ENCODE results near the gene WWC1. TPM values are rescaled to one million over a fixed set of nuclear protein-coding genes. Genes with fewer than 3 reads are reported as not detected.
"Not testable (repeated sequence)": the region's sequence is repeated elsewhere in the genome, so short reads cannot be mapped to it uniquely, and the experiment has no call there.

Gene WWC1
- total RNA-seq, 1 experiment from 2014 or later: 52.6 TPM

DNA sequence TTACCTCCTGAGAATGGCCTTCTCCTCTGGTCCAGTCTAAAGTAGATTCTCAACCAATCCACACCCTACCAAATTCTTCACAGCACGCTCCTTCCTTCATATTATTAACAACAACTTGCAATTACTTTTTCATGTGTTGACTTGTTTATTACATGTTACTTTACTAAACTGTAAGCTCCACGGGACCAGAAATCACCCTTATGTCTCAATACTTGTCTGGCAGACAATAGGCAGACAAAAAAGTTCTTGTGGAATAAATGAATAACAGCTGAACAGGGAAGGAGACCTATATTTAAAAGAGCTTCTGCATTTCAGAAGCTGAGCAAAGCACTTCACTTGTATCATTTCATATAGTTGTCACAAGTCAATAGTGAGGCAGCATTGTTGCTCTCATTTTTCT lies 5.7 kb upstream of the WWC1 start:
- CTCF ChIA-PET: no interaction called here
- Histone ChIP-seq H3K27me3 (ENCODE audit: insufficient read depth, low read length) (no peaks in the 10 kb centered on the region), H3K36me3 (ENCODE audit: control insufficient read depth in 1 of 2, insufficient read depth in 2 of 2, low read length in 2 of 2) (no peaks in the 10 kb centered on the region), H3K27ac (ENCODE audit: low read depth, low read length) (no peak overlapping the region), H3K9me3 (ENCODE audit: control insufficient read depth in 1 of 2, insufficient read depth in 1 of 2, low read depth in 1 of 2, low read length in 2 of 2) (no peaks in the 10 kb centered on the region), H3K79me2 (ENCODE audit: insufficient read depth, low read length) (no peaks in the 10 kb centered on the region), H2AFZ (ENCODE audit: low read depth, low read length, poor library complexity, severe bottlenecking) (no peak overlapping the region), H3K9me2 (ENCODE audit: insufficient read depth) (no peaks in the 10 kb centered on the region), H3K9ac (ENCODE audit: low read length) (no peak overlapping the region), H4K20me1 (ENCODE audit: insufficient read depth) (no peaks in the 10 kb centered on the region), H3K4me1 (ENCODE audit: control insufficient read depth in 1 of 2, insufficient read depth in 2 of 2, low read length in 2 of 2) (peaks cover 26 to 38% of the 10 kb centered on the region in 2 experiments), H3K4me2 (ENCODE audit: low read length) (no peak overlapping the region), H3K4me3 (replicated peaks in 1 of 2; ENCODE audit: low read depth in 1 of 2, low read length in 2 of 2) (no peak overlapping the region)
- RAD21 ChIA-PET (ENCODE audit: low non-redundant PET in 1 of 2, low total read pairs in 2 of 2, uncharacterized antibody in 2 of 2, unreplicated experiment in 2 of 2): no interaction called here
- POLR2A ChIA-PET: interaction anchor here (0.6 kb wide), 1 partner anchor 339 kb away, joined by 3 read pairs; no protein-coding TSS in a partner anchor
- intact Hi-C loops (cut with micrococcal nuclease): no loop called here
- BruUV-seq (replicated peaks): no TSS peak
- ATAC-seq: no peak
- no peak for DNase-seq (ENCODE audit: low read depth, low spot score)
- TF ChIP-seq ZFX (IDR thresholded peaks at IDR 0.05): no peak
- no peak for TF ChIP-seq JUND (IDR thresholded peaks at IDR 0.05)
- TF ChIP-seq SRF (IDR thresholded peaks at IDR 0.05; ENCODE audit: low read depth): no peak

- ChIA-PET POLR2A (interaction anchor here (0.6 kb wide), 1 partner anchor 339 kb away, joined by 3 read pairs; no protein-coding TSS in a partner anchor), RAD21 (ENCODE audit: low non-redundant PET in 1 of 2, low total read pairs in 2 of 2, uncharacterized antibody in 2 of 2, unreplicated experiment in 2 of 2) (no interaction called here), CTCF (no interaction called here)
- intact Hi-C loops (cut with micrococcal nuclease): no loop called here
- H3K36me3 ChIP-seq (ENCODE audit: control insufficient read depth in 1 of 2, insufficient read depth in 2 of 2, low read length in 2 of 2): no peaks in the 10 kb centered on the region
- no peak overlapping the region for H3K4me3 ChIP-seq (replicated peaks in 1 of 2; ENCODE audit: low read depth in 1 of 2, low read length in 2 of 2)
- no peaks in the 10 kb centered on the region for H3K27me3 ChIP-seq (ENCODE audit: insufficient read depth, low read length)
- no peaks in the 10 kb centered on the region for H3K9me2 ChIP-seq (ENCODE audit: insufficient read depth)
- no peaks in the 10 kb centered on the region for H4K20me1 ChIP-seq (ENCODE audit: insufficient read depth)
- H2AFZ ChIP-seq (ENCODE audit: low read depth, low read length, poor library complexity, severe bottlenecking): no peak overlapping the region
- DNase-seq (ENCODE audit: low read depth, low spot score) (no peak), ATAC-seq (no peak)
- peaks cover 29 to 43% of the 10 kb centered on the region in 2 experiments for H3K4me1 ChIP-seq (ENCODE audit: control insufficient read depth in 1 of 2, insufficient read depth in 2 of 2, low read length in 2 of 2)
- 0 out of 2 replicates have a peak, but pooled peaks cover 3% of the 10 kb centered on the region for H3K79me2 ChIP-seq (ENCODE audit: insufficient read depth, low read length)
- no peaks in the 10 kb centered on the region for H3K9me3 ChIP-seq (ENCODE audit: control insufficient read depth in 1 of 2, insufficient read depth in 1 of 2, low read depth in 1 of 2, low read length in 2 of 2)
- no peak overlapping the region for H3K9ac ChIP-seq (ENCODE audit: low read length)
- no TSS peak for BruUV-seq (replicated peaks)
- H3K4me2 ChIP-seq (ENCODE audit: low read length): no peak overlapping the region
- TF ChIP-seq RAD21 (IDR thresholded peaks at IDR 0.05; ENCODE audit: low read depth) (no peak), ELF1 (IDR thresholded peaks at IDR 0.05; ENCODE audit: borderline replicate concordance, low read depth) (no peak), SP1 (IDR thresholded peaks at IDR 0.05; ENCODE audit: low read depth) (no peak), ZFX (IDR thresholded peaks at IDR 0.05) (no peak), POLR2AphosphoS5 (IDR thresholded peaks at IDR 0.05; ENCODE audit: low read depth, low read length) (no peak), JUND (IDR thresholded peaks at IDR 0.05) (no peak)
- TF ChIP-seq, protein P1, sequence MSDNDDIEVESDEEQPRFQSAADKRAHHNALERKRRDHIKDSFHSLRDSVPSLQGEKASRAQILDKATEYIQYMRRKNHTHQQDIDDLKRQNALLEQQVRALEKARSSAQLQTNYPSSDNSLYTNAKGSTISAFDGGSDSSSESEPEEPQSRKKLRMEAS (IDR thresholded peaks at IDR 0.05): no peak
- TF ChIP-seq, protein P2, sequence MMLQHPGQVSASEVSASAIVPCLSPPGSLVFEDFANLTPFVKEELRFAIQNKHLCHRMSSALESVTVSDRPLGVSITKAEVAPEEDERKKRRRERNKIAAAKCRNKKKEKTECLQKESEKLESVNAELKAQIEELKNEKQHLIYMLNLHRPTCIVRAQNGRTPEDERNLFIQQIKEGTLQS (IDR thresholded peaks at IDR 0.05): no peak
- no peak overlapping the region for H3K27ac ChIP-seq (ENCODE audit: low read depth, low read length)
Observed at GRCh38 chr5:168286386-168286785, 5.1 kb upstream of the WWC1 start.

DNA sequence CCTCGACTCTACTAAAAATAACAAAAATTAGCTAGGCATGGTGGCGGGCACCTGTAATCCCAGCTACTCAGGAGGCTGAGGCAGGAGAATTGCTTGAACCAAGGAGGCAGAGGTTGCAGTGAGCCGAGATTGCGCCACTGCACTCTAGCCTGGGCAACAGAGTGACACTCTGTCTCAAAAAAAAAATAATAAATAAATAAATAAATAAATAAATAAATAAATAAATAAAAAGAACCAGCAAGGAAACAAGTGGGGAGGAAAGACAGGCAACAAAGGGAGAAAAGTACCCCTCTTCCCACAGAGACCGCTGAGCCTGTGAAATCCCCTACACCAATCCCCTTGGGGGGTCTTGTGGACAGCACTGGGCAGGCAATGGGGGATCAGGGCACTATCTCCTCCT lies 4.6 kb upstream of the WWC1 start:
- ATAC-seq; H3K9ac ChIP-seq (ENCODE audit: low read length); POLR2A ChIA-PET; H2AFZ ChIP-seq (ENCODE audit: low read depth, low read length, poor library complexity, severe bottlenecking); RAD21 ChIA-PET (ENCODE audit: low non-redundant PET in 1 of 2, low total read pairs in 2 of 2, uncharacterized antibody in 2 of 2, unreplicated experiment in 2 of 2); H3K27ac ChIP-seq (ENCODE audit: low read depth, low read length); CTCF ChIA-PET; H3K4me2 ChIP-seq (ENCODE audit: low read length); H3K4me3 ChIP-seq (replicated peaks in 1 of 2; ENCODE audit: low read depth in 1 of 2, low read length in 2 of 2); H3K9me2 ChIP-seq (ENCODE audit: insufficient read depth); intact Hi-C loops (cut with micrococcal nuclease); DNase-seq (ENCODE audit: low read depth, low spot score); H3K27me3 ChIP-seq (ENCODE audit: insufficient read depth, low read length); H3K9me3 ChIP-seq (ENCODE audit: control insufficient read depth in 1 of 2, insufficient read depth in 1 of 2, low read depth in 1 of 2, low read length in 2 of 2); H3K36me3 ChIP-seq (ENCODE audit: control insufficient read depth in 1 of 2, insufficient read depth in 2 of 2, low read length in 2 of 2); H4K20me1 ChIP-seq (ENCODE audit: insufficient read depth); BruUV-seq (replicated peaks); H3K79me2 ChIP-seq (ENCODE audit: insufficient read depth, low read length): not testable (repeated sequence)
- H3K4me1 ChIP-seq (ENCODE audit: control insufficient read depth in 1 of 2, insufficient read depth in 2 of 2, low read length in 2 of 2): peaks cover 29 to 43% of the 10 kb centered on the region in 2 experiments
